SK-MEL-5 (cell line): ENCODE data around the gene FOXD1. TPM values are rescaled to one million over a fixed set of nuclear protein-coding genes. Genes with fewer than 3 reads are reported as not detected.

Experiments
- total RNA-seq: library from RNA; depleted of rRNA; stranded (reverse); fragments of >200 nt; shearing (Covaris generic); gene quantifications from 2 replicates; pipeline ENCODE4 v1.2.3, GENCODE V29; 2014; rRNA removed

The FOXD1 gene
- total RNA-seq, 1 experiment from 2014 or later: 5.3 TPM

Other genes starting within 250 kb of the FOXD1 start
- 521 and 523 TPM in 2 replicates for gene BTF3, start 49.7 kb upstream of the FOXD1 start, total RNA-seq
- gene ANKRA2, start 116.9 kb upstream of the FOXD1 start, total RNA-seq: 29.2 and 35.3 TPM in 2 replicates
- 50.3 and 56.7 TPM in 2 replicates for gene UTP15, start 117.0 kb upstream of the FOXD1 start, total RNA-seq
- 0.27 and 0.63 TPM in 2 replicates for gene ARHGEF28, start 177.4 kb upstream of the FOXD1 start, total RNA-seq